Fibroblast of lung (primary cell): ENCODE measurements around the gene CLEC11A. TPM values are rescaled to one million over a fixed set of nuclear protein-coding genes. Genes with fewer than 3 reads are reported as not detected.

Experiments
- DNase-seq, 2 donors: peaks; one replicate each; pipeline versions ENCODE4 v3.0.0 to v3.0.0-alpha.2; 2010; ENCODE audit warnings: low read depth in 2 of 2
- H2AFZ ChIP-seq: 2 replicates; pipeline ENCODE4 v1.5.1; 2012; ENCODE audit warnings: low read length, control low read depth, inconsistent platforms
- H3K27ac ChIP-seq: 2 replicates; pipeline ENCODE4 v1.5.1; 2011; ENCODE audit warnings: low read length, control low read depth; ENCODE audit not compliant: insufficient read depth
- H3K27me3 ChIP-seq: 2 replicates; pipeline ENCODE4 v1.5.1; 2011; ENCODE audit warnings: mild to moderate bottlenecking, low read length; ENCODE audit not compliant: control insufficient read depth, insufficient read depth
- H3K36me3 ChIP-seq: 2 replicates; pipeline ENCODE4 v1.5.1; 2011; ENCODE audit warnings: low read length; ENCODE audit not compliant: control insufficient read depth, insufficient read depth
- H3K4me1 ChIP-seq: 2 replicates; pipeline ENCODE4 v1.5.1; 2011; ENCODE audit warnings: low read length; ENCODE audit not compliant: control insufficient read depth, insufficient read depth; ENCODE audit errors: extremely low read depth
- H3K4me2 ChIP-seq: 2 replicates; pipeline ENCODE4 v1.5.1; 2011; ENCODE audit warnings: low read length, control low read depth; ENCODE audit not compliant: insufficient read depth; ENCODE audit errors: extremely low read depth
- H3K4me3 ChIP-seq, 4 experiments: fragments of 200-600 bp in 1 of 4; sonication (generic) in 1 of 4; replicated peaks in 1 of 4; 2 replicates each; pipeline ENCODE4 v1.5.1; 2011 to 2016; ENCODE audit warnings: low read length in 4 of 4, low read depth in 3 of 4, mild to moderate bottlenecking in 3 of 4, control low read depth in 2 of 4, inconsistent platforms in 1 of 4, mixed read lengths in 1 of 4; ENCODE audit not compliant: insufficient read depth in 1 of 4; ENCODE audit errors: control extremely low read depth in 1 of 4
- H3K79me2 ChIP-seq: 2 replicates; pipeline ENCODE4 v1.5.1; 2012; ENCODE audit warnings: mild to moderate bottlenecking, low read length, inconsistent platforms; ENCODE audit not compliant: control insufficient read depth, insufficient read depth
- H3K9ac ChIP-seq: 2 replicates; pipeline ENCODE4 v1.5.1; 2011; ENCODE audit warnings: mild to moderate bottlenecking, low read length, control low read depth; ENCODE audit not compliant: insufficient read depth
- H3K9me3 ChIP-seq: 2 replicates; pipeline ENCODE4 v1.5.1; 2012; ENCODE audit warnings: low read depth, low read length; ENCODE audit not compliant: control insufficient read depth, insufficient read depth
- H4K20me1 ChIP-seq: 2 replicates; pipeline ENCODE4 v1.5.1; 2011; ENCODE audit warnings: low read length; ENCODE audit not compliant: control insufficient read depth, insufficient read depth; ENCODE audit errors: extremely low read depth
- CTCF ChIP-seq, 2 donors: IDR thresholded peaks in 1 of 2; conservative IDR thresholded peaks in 1 of 2; 1 replicate in 1 of 2; 2 replicates in 1 of 2; pipeline ENCODE4 v1.5.1; 2011 to 2012; ENCODE audit warnings: low read length in 2 of 2, control low read depth in 1 of 2, inconsistent platforms in 1 of 2, low read depth in 1 of 2, mild to moderate bottlenecking in 1 of 2
- EZH2 ChIP-seq: IDR thresholded peaks from 2 replicates; pipeline ENCODE4 v1.5.1; 2012; ENCODE audit warnings: low read length, control low read depth, mild to moderate bottlenecking; ENCODE audit errors: missing control alignments
- polyA plus RNA-seq, 2 donors: library from polyadenylated mRNA; depleted of rRNA in 1 of 2; stranded (reverse) in 1 of 2; unstranded in 1 of 2; fragments of >200 nt; gene quantifications; 2 replicates each; pipeline ENCODE4 v1.2.1, GENCODE V29; 2011 to 2012; ENCODE audit warnings: missing spikeins in 1 of 2
- total RNA-seq: library from RNA; depleted of rRNA; stranded (reverse); fragments of >200 nt; gene quantifications from 2 replicates; pipeline ENCODE4 v1.2.1, GENCODE V29; 2014

Gene CLEC11A
- total and polyA plus RNA-seq, 2 donors (not counting 1 experiment from before 2014, with no cell fraction given): 22.5 to 69.4 TPM

- Histone ChIP-seq H3K27ac (no peak overlapping the region), H3K27me3 (peaks cover 4% of the 10 kb centered on the region), H2AFZ (no peak overlapping the region), H4K20me1 (no peaks in the 10 kb centered on the region), H3K9me3 (no peaks in the 10 kb centered on the region), H3K4me2 (no peak overlapping the region), H3K79me2 (no peaks in the 10 kb centered on the region), H3K4me1 (no peaks in the 10 kb centered on the region), H3K9ac (no peak overlapping the region), H3K36me3 (no peaks in the 10 kb centered on the region), H3K4me3 (no peak overlapping the region)
- no peak for TF ChIP-seq CTCF (conservative IDR thresholded peaks at IDR 0.05 in 1 of 2, IDR thresholded peaks at IDR 0.05 in 1 of 2; ENCODE audit: low read depth in 1 of 2, low read length in 2 of 2)
- TF ChIP-seq EZH2: no peak
- no peak for DNase-seq
Measured at GRCh38 chr19:50694815-50695145, 28.4 kb upstream of the CLEC11A start.

GRCh38 chr19:50695251-50696093 lies 27.7 kb upstream of the CLEC11A start:
- Histone ChIP-seq H3K27ac (no peak overlapping the region), H4K20me1 (no peaks in the 10 kb centered on the region), H3K79me2 (no peaks in the 10 kb centered on the region), H3K27me3 (peaks cover 4% of the 10 kb centered on the region), H3K9ac (no peak overlapping the region), H3K4me3 (no peak overlapping the region), H3K4me2 (no peak overlapping the region), H3K36me3 (no peaks in the 10 kb centered on the region), H3K9me3 (no peaks in the 10 kb centered on the region), H3K4me1 (no peaks in the 10 kb centered on the region), H2AFZ (no peak overlapping the region)
- no peak for TF ChIP-seq EZH2
- TF ChIP-seq CTCF (conservative IDR thresholded peaks at IDR 0.05 in 1 of 2, IDR thresholded peaks at IDR 0.05 in 1 of 2; ENCODE audit: low read depth in 1 of 2, low read length in 2 of 2): no peak
- DNase-seq: no peak

GRCh38 chr19:50696094-50696483 lies 27.1 kb upstream of the CLEC11A start:
- no peak for TF ChIP-seq CTCF (conservative IDR thresholded peaks at IDR 0.05 in 1 of 2, IDR thresholded peaks at IDR 0.05 in 1 of 2; ENCODE audit: low read depth in 1 of 2, low read length in 2 of 2)
- TF ChIP-seq EZH2: no peak
- DNase-seq: no peak
- no peak overlapping the region for H3K4me3 ChIP-seq
- no peak overlapping the region for H2AFZ ChIP-seq
- no peaks in the 10 kb centered on the region for H4K20me1 ChIP-seq
- no peaks in the 10 kb centered on the region for H3K36me3 ChIP-seq
- no peaks in the 10 kb centered on the region for H3K9me3 ChIP-seq
- H3K27ac ChIP-seq: no peak overlapping the region
- H3K9ac ChIP-seq: no peak overlapping the region
- H3K4me1 ChIP-seq: no peaks in the 10 kb centered on the region
- no peaks in the 10 kb centered on the region for H3K79me2 ChIP-seq
- H3K4me2 ChIP-seq: no peak overlapping the region
- H3K27me3 ChIP-seq: peaks cover 4% of the 10 kb centered on the region
